Measurements from ENCODE around the gene ZNRF4. TPM values are rescaled to one million over a fixed set of nuclear protein-coding genes. Genes with fewer than 3 reads are reported as not detected.

ZNRF4 gene
- total RNA-seq, 2 donors from 2014 or later, result not detected

DNA sequence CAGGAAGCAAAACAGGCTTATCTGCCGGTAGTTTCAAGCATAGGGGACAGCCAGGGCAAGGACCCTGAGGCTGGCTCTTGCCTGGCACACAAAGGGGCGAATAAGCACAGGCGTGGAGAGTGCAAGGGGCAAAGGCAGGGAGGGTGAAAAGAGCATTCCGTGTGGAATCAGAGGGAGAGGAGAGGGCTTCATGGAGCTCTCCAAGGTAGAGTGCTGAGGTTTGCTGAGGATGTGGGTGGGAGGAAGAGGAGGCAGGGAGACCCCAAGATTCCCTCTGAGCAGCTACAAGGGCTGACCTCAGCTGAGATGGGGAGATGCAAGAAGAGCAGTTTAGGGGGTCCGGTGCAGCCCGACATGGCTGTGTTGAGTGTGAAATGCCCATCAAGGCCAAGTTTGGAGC, 36.5 kb upstream of the ZNRF4 start:
- intact Hi-C loops (cut with DNase I), result no loop called here
- Histone ChIP-seq H3K9ac (ENCODE audit: low read depth in 2 of 2, low read length in 2 of 2) (no peak overlapping the region), H3K36me3 (no peaks in the 10 kb centered on the region), H3K4me1 (no peaks in the 10 kb centered on the region), H3K9me3 (no peaks in the 10 kb centered on the region), H3K27me3 (no peaks in the 10 kb centered on the region), H3K27ac (no peak overlapping the region), H3K4me3 (no peak overlapping the region)
- no peak for DNase-seq
- no peak for TF ChIP-seq CTCF (IDR thresholded peaks at IDR 0.05)

DNA sequence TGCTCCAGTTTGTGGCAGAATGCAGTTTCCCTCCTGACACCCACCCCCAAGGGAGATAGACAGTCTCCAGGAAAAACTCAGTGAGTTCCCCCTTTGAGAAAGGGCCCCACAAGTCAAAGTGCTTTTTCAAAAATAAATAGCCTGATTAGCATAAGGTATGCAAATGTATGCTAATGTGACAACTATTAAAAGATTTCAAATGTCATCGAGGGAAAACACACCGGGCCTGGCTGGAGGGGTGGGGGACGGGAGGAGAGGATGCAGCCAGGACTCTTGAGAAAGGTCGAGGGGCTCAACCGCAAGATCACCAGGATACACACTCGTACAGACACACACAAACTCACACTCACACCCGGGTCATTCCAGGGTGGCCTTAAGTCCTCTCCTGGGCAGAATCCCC, 34.3 kb upstream of the ZNRF4 start:
- Histone ChIP-seq H3K4me3 (no peak overlapping the region), H3K36me3 (no peaks in the 10 kb centered on the region), H3K9ac (ENCODE audit: low read depth in 2 of 2, low read length in 2 of 2) (no peak overlapping the region), H3K27ac (no peak overlapping the region), H3K4me1 (no peaks in the 10 kb centered on the region), H3K9me3 (no peaks in the 10 kb centered on the region), H3K27me3 (no peaks in the 10 kb centered on the region)
- intact Hi-C loops (cut with DNase I), result no loop called here
- DNase-seq, result no peak
- TF ChIP-seq CTCF (IDR thresholded peaks at IDR 0.05), result no peak

DNA sequence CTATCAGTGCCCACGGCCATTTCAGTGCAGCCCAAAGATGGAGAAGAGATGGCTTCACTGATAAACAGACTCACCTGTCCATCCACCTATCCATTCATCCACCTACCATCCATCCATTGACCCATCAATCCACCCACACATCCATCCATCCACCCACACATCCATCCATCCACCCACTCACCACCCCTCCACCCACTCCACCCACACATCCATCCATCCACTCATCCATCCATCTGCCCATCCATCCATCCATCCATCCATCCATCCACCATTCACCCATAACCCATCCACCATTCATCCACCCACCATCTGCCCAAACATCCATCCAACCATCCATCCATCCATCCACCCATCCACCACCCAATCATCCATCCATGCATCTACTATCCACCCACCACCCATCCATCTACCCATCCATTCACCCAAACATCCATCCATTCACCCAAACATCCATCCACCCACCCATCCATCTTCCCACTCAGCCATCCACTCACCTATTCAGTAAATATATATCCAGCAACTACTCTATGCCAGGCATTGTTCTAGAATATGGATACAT, 31.6 kb upstream of the ZNRF4 start:
- Histone ChIP-seq H3K27ac (no peak overlapping the region), H3K9me3 (no peaks in the 10 kb centered on the region), H3K36me3 (no peaks in the 10 kb centered on the region), H3K4me3 (no peak overlapping the region), H3K4me1 (no peaks in the 10 kb centered on the region), H3K9ac (ENCODE audit: low read depth in 2 of 2, low read length in 2 of 2) (no peak overlapping the region), H3K27me3 (no peaks in the 10 kb centered on the region)
- intact Hi-C loops (cut with DNase I), result no loop called here
- DNase-seq, result no peak
- no peak for TF ChIP-seq CTCF (IDR thresholded peaks at IDR 0.05)

- Histone ChIP-seq H3K36me3 (no peaks in the 10 kb centered on the region), H3K27ac (no peak overlapping the region), H3K4me1 (no peaks in the 10 kb centered on the region), H3K9ac (ENCODE audit: low read depth in 2 of 2, low read length in 2 of 2) (no peak overlapping the region), H3K27me3 (no peaks in the 10 kb centered on the region), H3K4me3 (no peak overlapping the region), H3K9me3 (no peaks in the 10 kb centered on the region)
- intact Hi-C loops (cut with DNase I), result no loop called here
- no peak for TF ChIP-seq CTCF (IDR thresholded peaks at IDR 0.05)
- no peak for DNase-seq
Measured at GRCh38 chr19:5424192-5424973, 30.8 kb upstream of the ZNRF4 start.

- DNase-seq, result no peak
- Histone ChIP-seq H3K9me3 (no peaks in the 10 kb centered on the region), H3K27me3 (no peaks in the 10 kb centered on the region), H3K27ac (no peak overlapping the region), H3K4me3 (no peak overlapping the region), H3K4me1 (no peaks in the 10 kb centered on the region), H3K9ac (ENCODE audit: low read depth in 2 of 2, low read length in 2 of 2) (no peak overlapping the region), H3K36me3 (no peaks in the 10 kb centered on the region)
- TF ChIP-seq CTCF (IDR thresholded peaks at IDR 0.05), result no peak
- intact Hi-C loops (cut with DNase I), result no loop called here
Measured at GRCh38 chr19:5425260-5425659, 30.0 kb upstream of the ZNRF4 start.

All from colonic mucosa (tissue), 4 donors.